Endothelial cell of umbilical vein (primary cell): ENCODE results near the gene AMER1. TPM values are rescaled to one million over a fixed set of nuclear protein-coding genes. Genes with fewer than 3 reads are reported as not detected.

ENCODE experiments used
- BruUV-seq: library from RNA; stranded (reverse); fragments of 400-500 nt; replicated peaks from 2 replicates; lab custom pipeline; 2021; lab: Mats Ljungman, UMichigan
- CTCF ChIA-PET: fragments of 300-600, 350-600 bp; sonication (Branson Sonifier 250); formaldehyde crosslinking; loops from one replicate; lab custom pipeline; 2021; ENCODE audit warnings: antibody characterized with exemption, inconsistent platforms; lab: Charles Lee
- POLR2A ChIA-PET: fragments of 300-600, 350-600 bp; sonication (Branson Sonifier 250); formaldehyde crosslinking; loops from one replicate; lab custom pipeline; 2021; ENCODE audit warnings: antibody characterized with exemption, inconsistent platforms; lab: Charles Lee
- DNase-seq: peaks from one replicate; pipeline ENCODE4 v3.0.0-alpha.2; 2011; ENCODE audit warnings: low read depth, low spot score
- FAIRE-seq: peaks from 2 replicates; lab custom pipeline; 2011; peaks lifted over from hg19 to GRCh38; lab: Jason Lieb, UNC
- H2AFZ ChIP-seq: 2 replicates; pipeline ENCODE4 v1.6.0; 2012; ENCODE audit warnings: low read depth, low read length, control low read depth, inconsistent platforms
- H3K27ac ChIP-seq: 2 replicates; pipeline ENCODE4 v1.5.1; 2011; ENCODE audit warnings: low read depth, mild to moderate bottlenecking, control low read depth, low read length, moderate library complexity; ENCODE audit not compliant: insufficient read depth
- H3K27me3 ChIP-seq, 2 experiments: 2 replicates each; pipeline versions ENCODE4 v1.6.0 to v1.6.1; 2011; ENCODE audit warnings: low read length in 2 of 2, mixed read lengths in 1 of 2; ENCODE audit not compliant: control insufficient read depth in 2 of 2, insufficient read depth in 2 of 2
- H3K36me3 ChIP-seq, 2 experiments: 2 replicates in 1 of 2; 3 replicates in 1 of 2; pipeline ENCODE4 v1.5.1; 2011; ENCODE audit warnings: low read length in 2 of 2, mild to moderate bottlenecking in 1 of 2, moderate library complexity in 1 of 2; ENCODE audit not compliant: control insufficient read depth in 2 of 2, insufficient read depth in 2 of 2; ENCODE audit errors: extremely low read depth in 1 of 2
- H3K4me1 ChIP-seq: 3 replicates; pipeline ENCODE4 v1.5.1; 2011; ENCODE audit warnings: mild to moderate bottlenecking, low read length; ENCODE audit not compliant: control insufficient read depth, insufficient read depth; ENCODE audit errors: extremely low read depth
- H3K4me2 ChIP-seq: 2 replicates; pipeline ENCODE4 v1.6.1; 2011; ENCODE audit warnings: low read length, control low read depth, mixed read lengths; ENCODE audit not compliant: insufficient read depth
- H3K4me3 ChIP-seq, 3 experiments: fragments of 200-600 bp in 1 of 3; sonication (generic), shearing (Covaris generic) in 1 of 3; replicated peaks in 1 of 3; 2 replicates each; pipeline ENCODE4 v1.5.1; 2011 to 2016; ENCODE audit warnings: control low read depth in 3 of 3, low read length in 3 of 3, mild to moderate bottlenecking in 2 of 3, inconsistent platforms in 1 of 3, low read depth in 1 of 3, moderate library complexity in 1 of 3; ENCODE audit not compliant: insufficient read depth in 1 of 3
- H3K79me2 ChIP-seq: 2 replicates; pipeline ENCODE4 v1.6.0; 2012; ENCODE audit warnings: low read length, inconsistent platforms; ENCODE audit not compliant: control insufficient read depth, insufficient read depth
- H3K9ac ChIP-seq: replicated peaks from 2 replicates; pipeline ENCODE3; 2011; ENCODE audit warnings: low read length, control low read depth; ENCODE audit not compliant: insufficient read depth; ENCODE audit errors: extremely low read depth
- H3K9me1 ChIP-seq: replicated peaks from 3 replicates; pipeline ENCODE4 v1.6.0; 2011; ENCODE audit warnings: mild to moderate bottlenecking, low read length; ENCODE audit not compliant: control insufficient read depth, insufficient read depth; ENCODE audit errors: extremely low read depth
- H3K9me3 ChIP-seq: replicated peaks from 2 replicates; pipeline ENCODE4 v1.5.1; 2012; ENCODE audit warnings: low read length, inconsistent platforms; ENCODE audit not compliant: control insufficient read depth, insufficient read depth
- H4K20me1 ChIP-seq: replicated peaks from 2 replicates; pipeline ENCODE3; 2011; ENCODE audit warnings: mild to moderate bottlenecking, low read length; ENCODE audit not compliant: control insufficient read depth, insufficient read depth; ENCODE audit errors: extremely low read depth
- CTCF ChIP-seq, 2 donors: IDR thresholded peaks; 1 replicate in 1 of 2; 2 replicates in 1 of 2; pipeline ENCODE4 v1.5.1; 2011; ENCODE audit warnings: low read length in 2 of 2, mild to moderate bottlenecking in 2 of 2, moderate library complexity in 2 of 2, control low read depth in 1 of 2, inconsistent platforms in 1 of 2, low read depth in 1 of 2; ENCODE audit not compliant: insufficient read depth in 1 of 2; ENCODE audit errors: extremely low read depth in 1 of 2
- GATA2 ChIP-seq: IDR thresholded peaks from 2 replicates; pipeline ENCODE4 v1.7.0; 2011; ENCODE audit warnings: low read depth, mild to moderate bottlenecking, moderate library complexity, mixed read lengths, low read length; ENCODE audit not compliant: insufficient read length, insufficient read depth
- JUN ChIP-seq: IDR thresholded peaks from 2 replicates; pipeline ENCODE4 v1.6.1; 2011; ENCODE audit warnings: borderline replicate concordance, low read depth; ENCODE audit not compliant: insufficient read length, insufficient read depth
- MAX ChIP-seq: IDR thresholded peaks from 2 replicates; pipeline ENCODE4 v1.6.1; 2011; ENCODE audit not compliant: insufficient read depth, insufficient read length
- POLR2AphosphoS5 ChIP-seq: IDR thresholded peaks from 2 replicates; pipeline ENCODE4 v1.6.1; 2012; ENCODE audit warnings: low read depth, mild to moderate bottlenecking, control low read depth, low read length, moderate library complexity; ENCODE audit not compliant: insufficient read depth
- dilution Hi-C: fragments of 300-500 bp; cut with MboI; formaldehyde crosslinking; loops from one replicate; pipeline ENCODE4 v1.15.0; 2019; ENCODE audit warnings: low sequenced_read_pairs; ENCODE audit not compliant: extremely low pct_ligation_motif_present
- intact Hi-C: fragments of 100-400 bp; cut with micrococcal nuclease; formaldehyde crosslinking; loops from one replicate; pipeline ENCODE4 v1.10.0; 2022
- polyA plus RNA-seq, 4 experiments: library from polyadenylated mRNA; depleted of rRNA in 3 of 4; stranded (reverse) in 3 of 4; unstranded in 1 of 4; fragments of >200 nt; gene quantifications; 2 replicates each; pipeline versions ENCODE4 v1.2.1 to v1.2.3, GENCODE V29; 2011 to 2012; ENCODE audit warnings: missing spikeins in 1 of 4
- total RNA-seq: library from RNA; stranded (reverse); gene quantifications from 2 replicates; pipeline ENCODE4 v1.2.3, GENCODE V29; 2021

AMER1 gene
- total and polyA plus RNA-seq, 2 donors (not counting 3 experiments of a cell fraction or from before 2014, with no cell fraction given), result 0.76 to 2.0 TPM

- intact Hi-C loops, result no loop called here
- POLR2A ChIA-PET, result no interaction called here
- H4K20me1 ChIP-seq, result no peaks in the 10 kb centered on the region
- no peaks in the 10 kb centered on the region for H3K27me3 ChIP-seq
- H3K36me3 ChIP-seq, result no peaks in the 10 kb centered on the region
- no peak within 1 kb of the TSS for H2AFZ ChIP-seq
- no peak for TF ChIP-seq GATA2
- H3K4me1 ChIP-seq, result no peaks in the 10 kb centered on the region
- no peak within 1 kb of the TSS for H3K27ac ChIP-seq
- H3K9me3 ChIP-seq, result no peaks in the 10 kb centered on the region
- H3K4me2 ChIP-seq, result no peak within 1 kb of the TSS
- DNase-seq (no peak), FAIRE-seq (no peak)
- no TSS peak for BruUV-seq
- dilution Hi-C loops, result no loop called here
- H3K4me3 ChIP-seq, result no peak within 1 kb of the TSS
- H3K79me2 ChIP-seq, result no peaks in the 10 kb centered on the region
- no peaks in the 10 kb centered on the region for H3K9me1 ChIP-seq
- H3K9ac ChIP-seq, result no peak within 1 kb of the TSS
- CTCF ChIA-PET, result no interaction called here
Measured at GRCh38 chrX:64230123-64230970, 24.8 kb upstream of the AMER1 start, which contains the start of gene ASB12. ASB12 (minus strand) TSS chrX:64230607; CDS start chrX:64225650, 4,957 bp downstream.

GRCh38 chrX:64229154-64229553 lies 23.6 kb upstream of the AMER1 start:
- H3K9me3 ChIP-seq, result no peaks in the 10 kb centered on the region
- no peaks in the 10 kb centered on the region for H3K79me2 ChIP-seq
- ChIA-PET CTCF (no interaction called here), POLR2A (no interaction called here)
- H3K9me1 ChIP-seq, result no peaks in the 10 kb centered on the region
- H3K27me3 ChIP-seq, result no peaks in the 10 kb centered on the region
- no peaks in the 10 kb centered on the region for H4K20me1 ChIP-seq
- DNase-seq (no peak), FAIRE-seq (no peak)
- H3K4me3 ChIP-seq, result no peak overlapping the region
- no peak overlapping the region for H3K4me2 ChIP-seq
- H2AFZ ChIP-seq, result no peak overlapping the region
- BruUV-seq, result no TSS peak
- dilution Hi-C loops, result no loop called here
- intact Hi-C loops, result no loop called here
- TF ChIP-seq POLR2AphosphoS5, result no peak
- no peak for TF ChIP-seq JUN
- TF ChIP-seq MAX, result no peak
- TF ChIP-seq CTCF (IDR thresholded peaks at IDR 0.05; ENCODE audit: extremely low read depth in 1 of 2, insufficient read depth in 1 of 2, low read depth in 1 of 2, low read length in 2 of 2), result no peak
- H3K9ac ChIP-seq, result no peak overlapping the region
- H3K27ac ChIP-seq, result no peak overlapping the region
- no peaks in the 10 kb centered on the region for H3K4me1 ChIP-seq
- H3K36me3 ChIP-seq, result no peaks in the 10 kb centered on the region
